PFSK-1 (cell line): ENCODE results near the gene PCP4L1.

Source experiments
- POLR2AphosphoS5 ChIP-seq: IDR thresholded peaks from 2 replicates; pipeline ENCODE4 v1.6.1; 2012; ENCODE audit warnings: low read depth, mild to moderate bottlenecking, control low read depth, low read length, moderate library complexity
- TF ChIP-seq, protein P1 (sequence below), 2 experiments: IDR thresholded peaks; 2 replicates each; pipeline versions ENCODE4 v1.6.1 to v1.8.0; 2011 to 2012; ENCODE audit warnings: low read depth in 2 of 2, low read length in 2 of 2, control low read depth in 1 of 2, inconsistent platforms in 1 of 2, mild to moderate bottlenecking in 1 of 2, moderate library complexity in 1 of 2; ENCODE audit not compliant: insufficient read depth in 1 of 2

- TF ChIP-seq, protein P1, sequence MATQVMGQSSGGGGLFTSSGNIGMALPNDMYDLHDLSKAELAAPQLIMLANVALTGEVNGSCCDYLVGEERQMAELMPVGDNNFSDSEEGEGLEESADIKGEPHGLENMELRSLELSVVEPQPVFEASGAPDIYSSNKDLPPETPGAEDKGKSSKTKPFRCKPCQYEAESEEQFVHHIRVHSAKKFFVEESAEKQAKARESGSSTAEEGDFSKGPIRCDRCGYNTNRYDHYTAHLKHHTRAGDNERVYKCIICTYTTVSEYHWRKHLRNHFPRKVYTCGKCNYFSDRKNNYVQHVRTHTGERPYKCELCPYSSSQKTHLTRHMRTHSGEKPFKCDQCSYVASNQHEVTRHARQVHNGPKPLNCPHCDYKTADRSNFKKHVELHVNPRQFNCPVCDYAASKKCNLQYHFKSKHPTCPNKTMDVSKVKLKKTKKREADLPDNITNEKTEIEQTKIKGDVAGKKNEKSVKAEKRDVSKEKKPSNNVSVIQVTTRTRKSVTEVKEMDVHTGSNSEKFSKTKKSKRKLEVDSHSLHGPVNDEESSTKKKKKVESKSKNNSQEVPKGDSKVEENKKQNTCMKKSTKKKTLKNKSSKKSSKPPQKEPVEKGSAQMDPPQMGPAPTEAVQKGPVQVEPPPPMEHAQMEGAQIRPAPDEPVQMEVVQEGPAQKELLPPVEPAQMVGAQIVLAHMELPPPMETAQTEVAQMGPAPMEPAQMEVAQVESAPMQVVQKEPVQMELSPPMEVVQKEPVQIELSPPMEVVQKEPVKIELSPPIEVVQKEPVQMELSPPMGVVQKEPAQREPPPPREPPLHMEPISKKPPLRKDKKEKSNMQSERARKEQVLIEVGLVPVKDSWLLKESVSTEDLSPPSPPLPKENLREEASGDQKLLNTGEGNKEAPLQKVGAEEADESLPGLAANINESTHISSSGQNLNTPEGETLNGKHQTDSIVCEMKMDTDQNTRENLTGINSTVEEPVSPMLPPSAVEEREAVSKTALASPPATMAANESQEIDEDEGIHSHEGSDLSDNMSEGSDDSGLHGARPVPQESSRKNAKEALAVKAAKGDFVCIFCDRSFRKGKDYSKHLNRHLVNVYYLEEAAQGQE (IDR thresholded peaks at IDR 0.05; ENCODE audit: insufficient read depth in 1 of 2, low read depth in 2 of 2, low read length in 2 of 2), result no peak
- no peak for TF ChIP-seq POLR2AphosphoS5
Observed at GRCh38 chr1:161287482-161288054, 29.0 kb downstream of the PCP4L1 start.
